H1 (cell line): ENCODE results near the gene RABL3. TPM values are rescaled to one million over a fixed set of nuclear protein-coding genes. Genes with fewer than 3 reads are reported as not detected.

Experiments
- CTCF ChIA-PET: fragments of 300-600 bp; sonication (Branson Sonifier 250); formaldehyde crosslinking; loops from one replicate; lab custom pipeline; 2021; ENCODE audit not compliant: partially characterized antibody; lab: Charles Lee
- POLR2A ChIA-PET: fragments of 300-600 bp; sonication (Branson Sonifier 250); formaldehyde crosslinking; loops from one replicate; lab custom pipeline; 2021; ENCODE audit warnings: inconsistent platforms; ENCODE audit not compliant: partially characterized antibody; lab: Charles Lee
- DNase-seq, 2 experiments: peaks; one replicate each; pipeline versions ENCODE4 v3.0.0 to v3.0.0-alpha.2; 2010 to 2022; ENCODE audit warnings: low spot score in 2 of 2, low read depth in 1 of 2, mixed read lengths in 1 of 2
- FAIRE-seq: peaks from 2 replicates; lab custom pipeline; 2011; peaks lifted over from hg19 to GRCh38; lab: Jason Lieb, UNC
- H2AFZ ChIP-seq: 2 replicates; pipeline ENCODE4 v1.8.1; 2012; ENCODE audit warnings: low read length, inconsistent platforms
- H2AK5ac ChIP-seq: 2 replicates; pipeline ENCODE4 v1.6.1; 2013; ENCODE audit warnings: low read depth, low read length
- H2BK120ac ChIP-seq: replicated peaks from 2 replicates; pipeline ENCODE3; 2013; ENCODE audit warnings: low read depth, low read length, inconsistent platforms
- H2BK12ac ChIP-seq: 2 replicates; pipeline ENCODE4 v1.6.1; 2013; ENCODE audit warnings: low read depth, low read length
- H2BK15ac ChIP-seq: 2 replicates; pipeline ENCODE4 v1.6.1; 2013; ENCODE audit warnings: low read length
- H2BK20ac ChIP-seq: 2 replicates; pipeline ENCODE4 v1.6.1; 2013; ENCODE audit warnings: low read length
- H2BK5ac ChIP-seq: 2 replicates; pipeline ENCODE4 v1.6.1; 2013; ENCODE audit warnings: low read depth, low read length
- H3K14ac ChIP-seq: 2 replicates; pipeline ENCODE4 v1.6.1; 2013; ENCODE audit warnings: inconsistent platforms; ENCODE audit not compliant: insufficient read length
- H3K18ac ChIP-seq: 2 replicates; pipeline ENCODE4 v1.6.1; 2013; ENCODE audit warnings: low read length; ENCODE audit errors: extremely low read depth
- H3K23ac ChIP-seq: 2 replicates; pipeline ENCODE4 v1.6.1; 2013; ENCODE audit warnings: inconsistent platforms; ENCODE audit not compliant: insufficient read length
- H3K23me2 ChIP-seq: 2 replicates; pipeline ENCODE4 v1.6.1; 2013; ENCODE audit warnings: low read depth, low read length
- H3K27ac ChIP-seq: 2 replicates; pipeline ENCODE4 v1.6.1; 2011; ENCODE audit warnings: low read depth, low read length, inconsistent platforms
- H3K27me3 ChIP-seq, 4 experiments: replicated peaks in 1 of 4; 1 replicate in 1 of 4; 2 replicates in 3 of 4; pipeline versions ENCODE4 v1.6.1 to v1.8.1; 2011 to 2013; ENCODE audit warnings: low read length in 3 of 4, mild to moderate bottlenecking in 3 of 4, inconsistent platforms in 2 of 4, mixed read lengths in 2 of 4, moderate library complexity in 1 of 4; ENCODE audit not compliant: control insufficient read depth in 3 of 4, insufficient read depth in 3 of 4; ENCODE audit errors: extremely low read depth in 1 of 4
- H3K36me3 ChIP-seq, 4 experiments: 2 replicates each; pipeline versions ENCODE4 v1.6.1 to v1.8.1; 2011 to 2013; ENCODE audit warnings: mild to moderate bottlenecking in 4 of 4, low read length in 3 of 4, moderate library complexity in 2 of 4, control low read depth in 1 of 4, inconsistent platforms in 1 of 4; ENCODE audit not compliant: insufficient read depth in 4 of 4, control insufficient read depth in 2 of 4
- H3K4ac ChIP-seq: replicated peaks from 2 replicates; pipeline ENCODE3; 2013; ENCODE audit warnings: low read length, low read depth, mixed read lengths, inconsistent platforms; ENCODE audit not compliant: insufficient read length
- H3K4me1 ChIP-seq, 4 experiments: replicated peaks in 1 of 4; 1 replicate in 1 of 4; 2 replicates in 3 of 4; pipeline versions ENCODE4 v1.6.1 to v1.8.1; 2011 to 2013; ENCODE audit warnings: low read length in 3 of 4, inconsistent platforms in 2 of 4, mixed read lengths in 1 of 4; ENCODE audit not compliant: insufficient read depth in 4 of 4, control insufficient read depth in 3 of 4
- H3K4me2 ChIP-seq, 2 experiments: 2 replicates each; pipeline versions ENCODE4 v1.6.1 to v1.8.1; 2011 to 2013; ENCODE audit warnings: low read depth in 2 of 2, low read length in 2 of 2, control low read depth in 1 of 2, inconsistent platforms in 1 of 2, mild to moderate bottlenecking in 1 of 2; ENCODE audit not compliant: insufficient read depth in 1 of 2
- H3K4me3 ChIP-seq, 4 experiments: fragments of 200-600, 300-600 bp in 1 of 4; sonication (generic), shearing (Covaris generic), sonication (Bioruptor Twin) in 1 of 4; 2 replicates each; pipeline versions ENCODE4 v1.5.1 to v1.8.1; 2011 to 2016; ENCODE audit warnings: low read length in 4 of 4, low read depth in 3 of 4, control low read depth in 2 of 4, inconsistent platforms in 2 of 4, mild to moderate bottlenecking in 2 of 4, mixed read lengths in 1 of 4, moderate library complexity in 1 of 4; ENCODE audit not compliant: insufficient read depth in 2 of 4; ENCODE audit errors: extremely low read depth in 1 of 4
- H3K56ac ChIP-seq: replicated peaks from 2 replicates; pipeline ENCODE3; 2013; ENCODE audit warnings: low read depth, mild to moderate bottlenecking, mixed read lengths, low read length, inconsistent platforms; ENCODE audit not compliant: insufficient read length
- H3K79me1 ChIP-seq: 2 replicates; pipeline ENCODE4 v1.6.1; 2013; ENCODE audit warnings: low read depth, low read length, control low read depth
- H3K79me2 ChIP-seq, 2 experiments: 2 replicates each; pipeline versions ENCODE4 v1.6.1 to v1.8.1; 2012 to 2013; ENCODE audit warnings: low read length in 2 of 2, mild to moderate bottlenecking in 2 of 2, inconsistent platforms in 1 of 2; ENCODE audit not compliant: insufficient read depth in 2 of 2, control insufficient read depth in 1 of 2
- H3K9ac ChIP-seq, 4 experiments: replicated peaks in 1 of 4; 1 replicate in 1 of 4; 2 replicates in 3 of 4; pipeline versions ENCODE4 v1.6.1 to v1.8.1; 2011 to 2013; ENCODE audit warnings: low read depth in 3 of 4, low read length in 3 of 4, control low read depth in 2 of 4, mild to moderate bottlenecking in 2 of 4, moderate library complexity in 2 of 4, inconsistent platforms in 1 of 4; ENCODE audit errors: extremely low read depth in 1 of 4
- H3K9me3 ChIP-seq, 2 experiments: 2 replicates each; pipeline versions ENCODE4 v1.6.1 to v1.8.1; 2012 to 2013; ENCODE audit warnings: mild to moderate bottlenecking in 2 of 2, moderate library complexity in 2 of 2, control low read depth in 1 of 2, inconsistent platforms in 1 of 2, low read depth in 1 of 2, low read length in 1 of 2, mixed read lengths in 1 of 2; ENCODE audit not compliant: insufficient read depth in 2 of 2
- H4K20me1 ChIP-seq, 2 experiments: replicated peaks in 1 of 2; 2 replicates each; pipeline versions ENCODE3 to v1.8.1; 2011 to 2013; ENCODE audit warnings: inconsistent platforms in 2 of 2, low read length in 2 of 2, mild to moderate bottlenecking in 1 of 2; ENCODE audit not compliant: insufficient read depth in 2 of 2, control insufficient read depth in 1 of 2
- H4K5ac ChIP-seq: 2 replicates; pipeline ENCODE4 v1.6.1; 2013; ENCODE audit warnings: low read length, low read depth, mixed read lengths, inconsistent platforms; ENCODE audit not compliant: insufficient read length
- H4K8ac ChIP-seq: 2 replicates; pipeline ENCODE4 v1.8.0; 2013; ENCODE audit warnings: mild to moderate bottlenecking, moderate library complexity, low read length, inconsistent platforms; ENCODE audit not compliant: insufficient read depth; ENCODE audit errors: extremely low read depth
- H4K91ac ChIP-seq: replicated peaks from 2 replicates; pipeline ENCODE3; 2013; ENCODE audit warnings: low read length, mixed read lengths, inconsistent platforms; ENCODE audit not compliant: insufficient read length
- CBX8 ChIP-seq: fragments of 300-800, 300-1000 bp; sonication (generic); IDR thresholded peaks from 2 replicates; pipeline ENCODE4 v1.7.1; 2016; ENCODE audit warnings: low read depth, low read length, borderline replicate concordance
- CHD2 ChIP-seq: IDR thresholded peaks from 2 replicates; pipeline ENCODE4 v1.6.1; 2012; ENCODE audit warnings: low read length, improper control_type of control experiment
- HDAC2 ChIP-seq, 2 experiments: fragments of 300-600 bp in 1 of 2; sonication (generic) in 1 of 2; IDR thresholded peaks; 2 replicates each; pipeline ENCODE4 v1.6.1; 2011 to 2012; ENCODE audit warnings: low read depth in 2 of 2, low read length in 2 of 2, mild to moderate bottlenecking in 2 of 2, moderate library complexity in 2 of 2, borderline replicate concordance in 1 of 2, inconsistent platforms in 1 of 2
- JUND ChIP-seq: IDR thresholded peaks from 2 replicates; pipeline ENCODE4 v1.6.1; 2011; ENCODE audit warnings: mild to moderate bottlenecking, improper control_type of control experiment, low read length
- KDM1A ChIP-seq: fragments of 200-600, 300-600 bp; sonication (generic); IDR thresholded peaks from 2 replicates; pipeline ENCODE4 v1.7.1; 2016; ENCODE audit warnings: mild to moderate bottlenecking, low read length, borderline replicate concordance
- KDM4A ChIP-seq: IDR thresholded peaks from one replicate; pipeline ENCODE4 v1.7.1; 2012; ENCODE audit warnings: low read depth, mild to moderate bottlenecking, moderate library complexity, low read length, inconsistent platforms; ENCODE audit not compliant: severe bottlenecking
- MAFK ChIP-seq: IDR thresholded peaks from 2 replicates; pipeline ENCODE4 v1.6.1; 2012; ENCODE audit warnings: low read depth, mild to moderate bottlenecking, improper control_type of control experiment, low read length
- SAP30 ChIP-seq: fragments of 300-600 bp; sonication (generic); IDR thresholded peaks from 2 replicates; pipeline ENCODE4 v1.7.1; 2012; ENCODE audit warnings: low read length, moderate library complexity, mild to moderate bottlenecking, inconsistent platforms; ENCODE audit not compliant: insufficient read depth, insufficient replicate concordance
- SIX5 ChIP-seq: IDR thresholded peaks from 2 replicates; pipeline ENCODE4 v1.6.1; 2011; ENCODE audit warnings: mild to moderate bottlenecking, low read depth, low read length
- SP1 ChIP-seq: IDR thresholded peaks from 2 replicates; pipeline ENCODE4 v1.6.1; 2011; ENCODE audit warnings: low read depth, low read length
- TBP ChIP-seq: IDR thresholded peaks from 2 replicates; pipeline ENCODE4 v1.6.1; 2011; ENCODE audit warnings: low read depth, low read length, improper control_type of control experiment
- TCF12 ChIP-seq: IDR thresholded peaks from 2 replicates; pipeline ENCODE4 v1.6.1; 2011; ENCODE audit warnings: low read depth, mild to moderate bottlenecking, low read length
- whole genome bisulfite sequencing, 2 experiments: shearing (Covaris generic) in 1 of 2; methylation state at CpG; one replicate each; pipeline versions ENCODE4 v1.1.6 to v1.1.7; 2013 to 2015; ENCODE audit warnings: low lambda C conversion rate in 2 of 2, mixed read lengths in 2 of 2, inconsistent platforms in 1 of 2, low coverage in 1 of 2, missing lambda C conversion rate in 1 of 2; ENCODE audit not compliant: insufficient replicate concordance in 2 of 2, insufficient coverage in 1 of 2, insufficient read length in 1 of 2; ENCODE audit errors: extremely low coverage in 1 of 2, missing lambda C conversion rate in 1 of 2; 5-methylcytosine and 5-hydroxymethylcytosine counted together
- polyA plus RNA-seq, 7 experiments: library from polyadenylated mRNA; depleted of rRNA in 3 of 7; stranded (reverse) in 5 of 7; unstranded in 2 of 7; fragments of >200 nt in 5 of 7; fragments of 200-250 nt in 2 of 7; gene quantifications; 1 replicate in 5 of 7; 2 replicates in 1 of 7; 4 replicates in 1 of 7; pipeline versions ENCODE4 v1.2.1 to v1.2.3, GENCODE V29; 2011 to 2013; ENCODE audit warnings: missing spikeins in 2 of 7, mixed read lengths in 2 of 7
- total RNA-seq: library from RNA; stranded (reverse); fragmentation: NEBNext Ultra II Directional; extraction: Animal tissue kit (Norgen Biotek cat#: 25700); gene quantifications from 2 replicates; pipeline ENCODE4 v1.2.1, GENCODE V29; 2021

Gene RABL3
- total and polyA plus RNA-seq, 2 of the 8 experiments (the other 6 are each of a cell fraction or from before 2014, with no cell fraction given), result 4.4 to 19.2 TPM

DNA sequence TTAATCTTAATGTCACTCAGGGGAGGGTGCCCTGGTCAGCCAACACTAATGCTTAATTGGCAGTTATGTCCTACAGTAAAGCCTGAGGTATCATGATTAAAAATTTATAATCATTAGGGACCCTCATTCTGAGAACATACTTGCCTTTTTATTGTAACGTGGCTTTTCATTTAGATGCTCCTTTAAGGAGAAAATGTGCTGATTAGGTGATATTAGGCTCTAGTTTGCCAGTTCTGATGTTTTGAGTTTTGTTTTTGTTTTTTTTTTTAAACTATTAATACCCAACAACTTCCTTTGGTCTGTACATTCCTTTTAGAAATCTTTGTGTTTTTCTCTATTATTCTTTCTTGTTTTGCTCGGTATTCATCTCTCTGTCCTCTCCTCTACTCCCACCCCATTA, 10.5 kb upstream of the RABL3 start:
- no peak overlapping the region for H3K14ac ChIP-seq
- no peak overlapping the region for H4K8ac ChIP-seq
- H3K27me3 ChIP-seq, result no peaks in the 10 kb centered on the region
- TF ChIP-seq CHD2, result no peak
- TF ChIP-seq SIX5, result no peak
- TF ChIP-seq HDAC2 (IDR thresholded peaks at IDR 0.05; ENCODE audit: borderline replicate concordance in 1 of 2, low read depth in 2 of 2, low read length in 2 of 2), result no peak
- no peak for TF ChIP-seq JUND
- no peak for TF ChIP-seq CBX8
- no peak for TF ChIP-seq TBP
- TF ChIP-seq KDM4A, result no peak
- no peak for TF ChIP-seq MAFK
- no peak for TF ChIP-seq SAP30
- TF ChIP-seq SP1, result no peak
- no peak for TF ChIP-seq TCF12
- no peak for TF ChIP-seq KDM1A
- TF ChIP-seq, all 59 proteins: peak for 0
- 88% methylated on average over 2 of the region's 2 CpGs; no CpG with 5 or more reads in 1 of the 2 experiments for WGBS, 2 experiments
- Histone ChIP-seq H3K79me1 (no peaks in the 10 kb centered on the region; the same call in 1 of the 2 replicates), H3K56ac (no peak overlapping the region), H3K4ac (no peak overlapping the region), H3K18ac (no peak overlapping the region), H2BK5ac (no peak overlapping the region), H4K5ac (no peak overlapping the region), H2BK15ac (no peak overlapping the region), H2BK12ac (no peak overlapping the region), H3K79me2 (peaks cover 0 to 82% of the 10 kb centered on the region in 2 experiments; a peak in 2 of 4 replicates), H3K23ac (no peak overlapping the region), H4K20me1 (peaks cover 0 to 2% of the 10 kb centered on the region in 2 experiments), H2BK20ac (no peak overlapping the region), H3K36me3 (peaks cover 0 to 31% (median 16%) of the 10 kb centered on the region in 4 experiments; a peak in 5 of 8 replicates), H3K9ac (no peak overlapping the region), H3K4me3 (no peak overlapping the region), H3K4me2 (no peak overlapping the region), H2AK5ac (no peak overlapping the region), H3K4me1 (peaks cover 0 to 9% (median 2%) of the 10 kb centered on the region in 4 experiments; a peak in 3 of 7 replicates), H4K91ac (no peak overlapping the region), H3K23me2 (no peaks in the 10 kb centered on the region), H3K9me3 (no peaks in the 10 kb centered on the region), H2AFZ (no peak overlapping the region), H3K27ac (no peak overlapping the region), H2BK120ac (no peak overlapping the region)
- POLR2A ChIA-PET, result interaction anchor here (1.0 kb wide), 1 partner anchor 11 kb away, joined by 3 read pairs; the partner anchor contains the start of genes GTF2E1 and RABL3
- FAIRE-seq (no peak), DNase-seq (no peak)
- CTCF ChIA-PET, result no interaction called here
